Measurements from ENCODE around the gene CHRNA7.
"Not testable (repeated sequence)": the region's sequence is repeated elsewhere in the genome, so short reads cannot be mapped to it uniquely, and the experiment has no call there.

Gene CHRNA7

DNA sequence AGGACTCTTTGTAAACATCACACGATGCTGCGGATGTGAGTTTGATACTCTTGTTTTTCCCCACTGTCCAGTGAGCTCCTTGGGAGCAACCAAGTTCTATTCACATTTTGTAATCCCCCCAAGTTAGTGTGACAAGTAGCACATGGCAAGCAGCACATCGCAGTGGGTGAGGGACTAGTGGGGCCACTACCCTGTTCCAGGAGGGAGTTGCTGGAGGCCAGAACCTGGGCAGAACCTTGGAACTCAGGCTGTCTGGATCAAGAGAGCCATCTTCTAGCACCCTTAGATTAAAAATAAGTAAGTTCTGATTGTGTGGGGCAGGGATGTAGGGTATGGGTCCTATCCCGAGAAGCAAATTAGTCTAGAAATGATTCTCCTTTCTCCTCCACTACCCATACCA lies 91.7 kb downstream of the CHRNA7 start:
- Histone ChIP-seq H2AFZ (ENCODE audit: low read length, unreplicated experiment) (no peak overlapping the region), H3K36me3 (ENCODE audit: insufficient read depth, low read length) (no peaks in the 10 kb centered on the region), H3K27ac (ENCODE audit: low read depth, low read length) (no peak overlapping the region), H3K27me3 (ENCODE audit: insufficient read depth, low read length) (no peaks in the 10 kb centered on the region), H3K4me3 (ENCODE audit: low read depth, low read length) (no peak overlapping the region), H3K4me1 (ENCODE audit: control insufficient read depth, insufficient read depth, low read length, unreplicated experiment) (no peaks in the 10 kb centered on the region), H3K79me2 (ENCODE audit: control insufficient read depth, insufficient read depth, low read length, unreplicated experiment) (no peaks in the 10 kb centered on the region)

DNA sequence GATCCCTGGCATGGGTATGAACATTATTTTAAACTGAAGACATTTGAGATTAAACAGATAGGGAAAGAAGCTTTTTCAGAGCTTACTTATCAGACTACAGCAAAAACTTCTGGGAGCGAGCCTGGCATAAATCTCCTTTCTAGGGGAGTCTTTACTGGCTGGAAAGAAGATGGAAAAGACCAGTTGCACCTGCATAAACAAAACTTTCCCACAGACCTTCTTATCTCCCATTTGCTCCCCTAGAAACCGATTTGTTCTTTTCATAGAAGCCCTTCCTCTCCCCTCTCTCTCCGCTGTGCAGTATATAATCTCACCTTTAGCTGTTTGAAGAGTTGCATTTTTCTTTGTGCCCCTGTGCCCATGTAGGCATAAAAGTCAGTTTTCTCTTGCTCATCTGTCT lies 93.2 kb downstream of the CHRNA7 start:
- H2AFZ ChIP-seq (ENCODE audit: low read length, unreplicated experiment): no peak overlapping the region
- no peaks in the 10 kb centered on the region for H3K79me2 ChIP-seq (ENCODE audit: control insufficient read depth, insufficient read depth, low read length, unreplicated experiment)
- H3K27ac ChIP-seq (ENCODE audit: low read depth, low read length): no peak overlapping the region
- H3K4me1 ChIP-seq (ENCODE audit: control insufficient read depth, insufficient read depth, low read length, unreplicated experiment): no peaks in the 10 kb centered on the region
- H3K4me3 ChIP-seq (ENCODE audit: low read depth, low read length): no peak overlapping the region
- no peaks in the 10 kb centered on the region for H3K27me3 ChIP-seq (ENCODE audit: insufficient read depth, low read length)
- H3K36me3 ChIP-seq (ENCODE audit: insufficient read depth, low read length): no peaks in the 10 kb centered on the region

DNA sequence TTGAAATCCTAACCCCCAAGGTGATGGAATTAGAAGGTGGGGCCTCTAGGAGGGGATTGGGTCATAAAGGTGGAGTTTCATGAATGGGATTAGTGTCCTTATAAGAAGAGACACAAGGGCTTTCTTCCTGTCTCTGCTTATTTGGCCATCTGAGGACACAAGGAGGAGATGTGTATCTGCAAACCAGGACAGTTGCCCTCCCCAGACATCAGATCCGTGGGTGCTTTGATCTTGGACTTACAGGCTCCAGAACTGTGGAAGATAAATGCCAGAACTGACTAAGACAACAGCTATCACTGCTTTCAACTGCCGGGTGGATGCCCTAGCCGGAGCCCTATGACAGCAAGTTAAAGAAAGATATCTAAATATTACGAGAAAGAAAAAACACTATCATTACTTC lies 94.4 kb downstream of the CHRNA7 start:
- Histone ChIP-seq H3K36me3 (ENCODE audit: insufficient read depth, low read length) (no peaks in the 10 kb centered on the region), H3K27me3 (ENCODE audit: insufficient read depth, low read length) (no peaks in the 10 kb centered on the region), H3K4me3 (ENCODE audit: low read depth, low read length) (no peak overlapping the region), H3K4me1 (ENCODE audit: control insufficient read depth, insufficient read depth, low read length, unreplicated experiment) (no peaks in the 10 kb centered on the region), H2AFZ (ENCODE audit: low read length, unreplicated experiment) (no peak overlapping the region), H3K79me2 (ENCODE audit: control insufficient read depth, insufficient read depth, low read length, unreplicated experiment) (no peaks in the 10 kb centered on the region), H3K27ac (ENCODE audit: low read depth, low read length) (no peak overlapping the region)

DNA sequence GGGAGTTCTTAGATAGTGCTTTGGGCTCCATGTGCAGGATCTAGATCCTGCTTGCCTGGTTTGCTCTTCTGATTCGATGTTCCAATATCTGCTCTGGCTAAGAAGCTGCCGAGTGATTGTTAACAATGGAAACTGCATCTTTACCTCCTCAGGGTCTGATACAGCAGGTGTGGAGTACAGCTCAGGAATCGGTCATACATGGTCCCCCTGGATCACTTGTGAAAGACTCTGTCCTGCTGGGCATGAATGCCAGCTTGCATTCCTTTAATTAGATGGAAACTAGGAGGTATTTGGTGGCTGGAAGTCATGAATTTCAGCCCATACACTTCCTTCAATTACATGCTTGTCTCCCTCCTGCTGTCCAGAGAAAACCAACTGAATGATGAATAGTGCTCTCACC lies 95.3 kb downstream of the CHRNA7 start:
- no peaks in the 10 kb centered on the region for H3K27me3 ChIP-seq (ENCODE audit: insufficient read depth, low read length)
- no peak overlapping the region for H3K4me3 ChIP-seq (ENCODE audit: low read depth, low read length)
- H2AFZ ChIP-seq (ENCODE audit: low read length, unreplicated experiment): no peak overlapping the region
- no peaks in the 10 kb centered on the region for H3K36me3 ChIP-seq (ENCODE audit: insufficient read depth, low read length)
- no peaks in the 10 kb centered on the region for H3K4me1 ChIP-seq (ENCODE audit: control insufficient read depth, insufficient read depth, low read length, unreplicated experiment)
- no peaks in the 10 kb centered on the region for H3K79me2 ChIP-seq (ENCODE audit: control insufficient read depth, insufficient read depth, low read length, unreplicated experiment)
- H3K27ac ChIP-seq (ENCODE audit: low read depth, low read length): no peak overlapping the region

DNA sequence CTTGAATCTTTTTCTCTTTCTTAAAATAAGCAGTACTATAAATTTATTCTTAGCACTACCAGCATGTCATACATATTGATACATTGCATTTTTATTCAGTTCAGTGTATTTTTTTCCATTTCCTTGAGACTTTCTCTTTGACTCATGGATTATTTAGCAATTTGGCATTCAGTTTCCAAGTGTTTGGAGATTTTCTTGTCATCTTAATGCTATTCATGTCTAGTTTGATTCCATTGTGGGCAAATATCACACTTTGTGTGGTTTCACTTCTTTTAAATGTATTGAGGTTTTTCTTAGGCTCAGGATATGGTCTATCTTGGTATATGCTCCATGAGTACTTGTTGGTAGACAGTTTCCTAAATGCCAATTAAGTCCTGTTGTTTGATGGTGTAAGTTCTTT lies 99.5 kb downstream of the CHRNA7 start:
- H3K36me3 ChIP-seq (ENCODE audit: insufficient read depth, low read length): no peaks in the 10 kb centered on the region
- no peak overlapping the region for H3K4me3 ChIP-seq (ENCODE audit: low read depth, low read length)
- no peaks in the 10 kb centered on the region for H3K4me1 ChIP-seq (ENCODE audit: control insufficient read depth, insufficient read depth, low read length, unreplicated experiment)
- no peak overlapping the region for H3K27ac ChIP-seq (ENCODE audit: low read depth, low read length)
- no peak overlapping the region for H2AFZ ChIP-seq (ENCODE audit: low read length, unreplicated experiment)
- no peaks in the 10 kb centered on the region for H3K27me3 ChIP-seq (ENCODE audit: insufficient read depth, low read length)
- no peaks in the 10 kb centered on the region for H3K79me2 ChIP-seq (ENCODE audit: control insufficient read depth, insufficient read depth, low read length, unreplicated experiment)

DNA sequence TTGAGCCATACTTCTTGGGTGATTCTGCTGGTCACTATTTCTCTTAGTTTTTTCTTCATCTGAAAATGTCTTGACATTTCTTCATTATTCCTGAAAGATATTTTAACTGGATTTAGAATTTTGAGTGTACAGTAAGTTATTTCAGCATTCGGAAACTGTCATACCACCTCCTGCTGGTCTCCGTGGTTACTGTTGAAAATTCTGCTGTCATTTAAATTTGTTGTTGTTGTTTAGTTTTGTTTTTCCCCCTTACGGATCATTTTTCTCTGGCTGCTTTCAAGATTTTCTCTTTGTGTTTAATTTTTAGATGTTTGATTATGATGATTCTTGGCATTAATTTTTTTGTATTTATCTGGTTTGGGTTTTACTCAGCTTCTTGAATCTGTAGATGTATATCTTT lies 100.5 kb downstream of the CHRNA7 start:
- Histone ChIP-seq H3K27me3 (ENCODE audit: insufficient read depth, low read length) (no peaks in the 10 kb centered on the region), H3K4me3 (ENCODE audit: low read depth, low read length) (no peak overlapping the region), H2AFZ (ENCODE audit: low read length, unreplicated experiment) (no peak overlapping the region), H3K36me3 (ENCODE audit: insufficient read depth, low read length) (no peaks in the 10 kb centered on the region), H3K79me2 (ENCODE audit: control insufficient read depth, insufficient read depth, low read length, unreplicated experiment) (no peaks in the 10 kb centered on the region), H3K4me1 (ENCODE audit: control insufficient read depth, insufficient read depth, low read length, unreplicated experiment) (no peaks in the 10 kb centered on the region), H3K27ac (ENCODE audit: low read depth, low read length) (no peak overlapping the region)

DNA sequence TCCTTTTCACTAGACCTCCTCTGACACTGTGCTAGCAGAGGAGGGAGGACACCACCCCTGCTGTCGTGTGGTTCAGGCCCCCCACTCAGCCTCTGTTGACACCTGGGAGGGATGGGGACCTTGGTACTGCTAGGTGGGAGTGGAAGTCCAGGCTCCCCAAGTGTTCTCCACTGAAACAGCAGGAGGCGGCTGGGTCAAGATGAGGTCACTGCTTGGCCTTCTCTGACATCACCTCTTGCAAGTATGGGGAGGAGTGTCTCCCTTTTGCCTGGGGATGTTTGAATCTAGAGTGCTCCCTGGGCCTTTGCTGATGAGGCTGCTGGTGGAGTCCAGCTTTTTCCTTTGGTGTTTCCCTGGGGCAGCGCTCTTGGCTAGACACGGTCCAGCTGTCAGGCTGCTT lies 101.5 kb downstream of the CHRNA7 start:
- H3K27ac ChIP-seq (ENCODE audit: low read depth, low read length): no peak overlapping the region
- no peaks in the 10 kb centered on the region for H3K4me1 ChIP-seq (ENCODE audit: control insufficient read depth, insufficient read depth, low read length, unreplicated experiment)
- H2AFZ ChIP-seq (ENCODE audit: low read length, unreplicated experiment): no peak overlapping the region
- H3K27me3 ChIP-seq (ENCODE audit: insufficient read depth, low read length): no peaks in the 10 kb centered on the region
- H3K36me3 ChIP-seq (ENCODE audit: insufficient read depth, low read length): no peaks in the 10 kb centered on the region
- H3K79me2 ChIP-seq (ENCODE audit: control insufficient read depth, insufficient read depth, low read length, unreplicated experiment): no peaks in the 10 kb centered on the region
- H3K4me3 ChIP-seq (ENCODE audit: low read depth, low read length): no peak overlapping the region

DNA sequence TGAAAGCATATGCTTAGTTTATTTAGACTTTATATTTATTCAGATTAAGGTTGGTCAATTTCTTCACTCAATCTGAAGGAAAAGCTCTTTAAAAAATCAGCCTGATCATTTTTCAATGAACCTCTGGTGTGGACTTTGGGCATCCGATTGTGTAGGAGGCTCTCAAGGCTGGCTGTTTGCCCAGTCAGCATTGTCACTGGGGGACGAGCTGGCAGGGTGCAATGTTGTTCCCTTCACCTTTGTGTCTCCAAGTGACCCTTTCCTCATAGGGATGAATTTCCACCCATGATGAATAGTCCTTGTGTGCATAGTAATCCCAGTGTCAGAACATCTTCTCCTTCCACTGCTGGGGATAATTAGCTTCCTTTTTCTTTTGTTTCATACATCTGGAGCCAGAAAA lies 102.5 kb downstream of the CHRNA7 start:
- no peak overlapping the region for H3K4me3 ChIP-seq (ENCODE audit: low read depth, low read length)
- H3K4me1 ChIP-seq (ENCODE audit: control insufficient read depth, insufficient read depth, low read length, unreplicated experiment): no peaks in the 10 kb centered on the region
- no peak overlapping the region for H2AFZ ChIP-seq (ENCODE audit: low read length, unreplicated experiment)
- H3K27me3 ChIP-seq (ENCODE audit: insufficient read depth, low read length): no peaks in the 10 kb centered on the region
- H3K36me3 ChIP-seq (ENCODE audit: insufficient read depth, low read length): no peaks in the 10 kb centered on the region
- no peaks in the 10 kb centered on the region for H3K79me2 ChIP-seq (ENCODE audit: control insufficient read depth, insufficient read depth, low read length, unreplicated experiment)
- H3K27ac ChIP-seq (ENCODE audit: low read depth, low read length): no peak overlapping the region

DNA sequence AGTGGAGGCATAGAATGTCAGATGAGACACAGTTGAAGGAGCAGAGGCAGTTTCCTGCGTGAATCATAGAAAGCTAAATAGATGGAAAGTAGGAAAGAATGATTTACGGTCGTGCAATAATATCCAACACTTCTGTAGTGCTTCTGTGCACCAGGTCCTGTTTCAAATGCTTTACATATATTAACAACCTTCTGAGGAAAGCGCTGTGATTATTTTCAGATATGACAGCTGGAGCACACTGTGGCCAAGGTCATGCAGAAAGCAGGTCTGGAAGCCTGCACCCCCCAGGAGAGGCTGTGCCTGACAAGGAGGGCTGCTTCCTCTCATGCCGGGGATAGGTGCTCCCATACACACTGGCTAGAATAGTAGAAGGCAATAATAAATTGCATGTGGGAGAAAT lies 104.5 kb downstream of the CHRNA7 start:
- no peaks in the 10 kb centered on the region for H3K79me2 ChIP-seq (ENCODE audit: control insufficient read depth, insufficient read depth, low read length, unreplicated experiment)
- no peak overlapping the region for H2AFZ ChIP-seq (ENCODE audit: low read length, unreplicated experiment)
- H3K4me1 ChIP-seq (ENCODE audit: control insufficient read depth, insufficient read depth, low read length, unreplicated experiment): no peaks in the 10 kb centered on the region
- no peak overlapping the region for H3K4me3 ChIP-seq (ENCODE audit: low read depth, low read length)
- no peaks in the 10 kb centered on the region for H3K27me3 ChIP-seq (ENCODE audit: insufficient read depth, low read length)
- no peaks in the 10 kb centered on the region for H3K36me3 ChIP-seq (ENCODE audit: insufficient read depth, low read length)
- no peak overlapping the region for H3K27ac ChIP-seq (ENCODE audit: low read depth, low read length)

DNA sequence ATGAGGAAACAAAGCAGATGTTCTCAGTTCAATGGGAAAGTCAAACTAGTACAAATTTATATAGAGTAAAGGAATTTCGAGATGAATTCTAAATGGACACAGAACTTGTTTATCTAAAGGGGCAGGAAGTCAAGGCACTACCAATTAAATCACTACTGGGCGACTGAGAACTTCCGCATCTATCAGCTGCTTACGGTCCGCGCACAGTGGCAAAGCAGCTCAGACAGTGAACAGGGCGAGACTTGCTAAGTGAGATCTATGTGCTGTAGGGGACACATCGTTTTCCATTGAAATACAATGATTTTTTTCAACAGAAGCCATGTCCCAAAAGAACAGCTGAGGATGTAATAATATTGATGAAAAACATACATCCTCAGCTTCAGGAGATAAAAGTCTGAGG lies 105.0 kb downstream of the CHRNA7 start:
- Histone ChIP-seq H3K27me3 (ENCODE audit: insufficient read depth, low read length) (no peaks in the 10 kb centered on the region), H3K4me1 (ENCODE audit: control insufficient read depth, insufficient read depth, low read length, unreplicated experiment) (no peaks in the 10 kb centered on the region), H2AFZ (ENCODE audit: low read length, unreplicated experiment) (no peak overlapping the region), H3K27ac (ENCODE audit: low read depth, low read length) (no peak overlapping the region), H3K36me3 (ENCODE audit: insufficient read depth, low read length) (no peaks in the 10 kb centered on the region), H3K79me2 (ENCODE audit: control insufficient read depth, insufficient read depth, low read length, unreplicated experiment) (no peaks in the 10 kb centered on the region), H3K4me3 (ENCODE audit: low read depth, low read length) (no peak overlapping the region)

DNA sequence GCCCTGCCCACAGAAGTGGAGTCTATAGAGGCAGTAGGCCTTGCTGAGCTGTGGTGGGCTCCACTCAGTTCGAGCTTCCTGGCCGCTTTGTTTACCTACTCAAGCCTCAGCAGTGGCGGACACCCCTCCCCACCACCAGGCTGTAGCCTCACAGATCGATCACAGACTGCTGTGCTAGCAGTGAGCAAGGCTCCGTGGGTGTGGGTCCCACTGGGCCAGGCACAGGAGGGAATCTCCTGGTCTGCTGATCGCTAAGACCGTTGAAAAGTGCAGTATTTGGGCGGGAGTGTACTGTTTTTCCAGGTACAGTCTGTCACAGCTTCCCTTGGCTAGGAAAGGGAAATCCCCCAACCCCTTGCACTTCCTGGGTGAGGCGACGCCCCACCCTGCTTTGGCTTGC lies 115.2 kb downstream of the CHRNA7 start:
- H3K4me1 ChIP-seq (ENCODE audit: control insufficient read depth, insufficient read depth, low read length, unreplicated experiment); H3K4me3 ChIP-seq (ENCODE audit: low read depth, low read length); H3K79me2 ChIP-seq (ENCODE audit: control insufficient read depth, insufficient read depth, low read length, unreplicated experiment); H2AFZ ChIP-seq (ENCODE audit: low read length, unreplicated experiment); H3K36me3 ChIP-seq (ENCODE audit: insufficient read depth, low read length); H3K27me3 ChIP-seq (ENCODE audit: insufficient read depth, low read length); H3K27ac ChIP-seq (ENCODE audit: low read depth, low read length): not testable (repeated sequence)
